Thyroid gland (tissue), 4 donors: Measurements from ENCODE around the gene ATPAF1.

ENCODE experiments used
- CTCF ChIP-seq, 6 experiments: fragments of 200-600 bp in 3 of 6; fragments of 450-650 bp in 3 of 6; sonication (generic) in 3 of 6; IDR thresholded peaks; one replicate each; pipeline ENCODE4 v1.5.1; 2016 to 2019; ENCODE audit warnings: antibody characterized with exemption in 6 of 6, mild to moderate bottlenecking in 2 of 6, inconsistent platforms in 1 of 6, moderate library complexity in 1 of 6
- POLR2A ChIP-seq, 2 donors: fragments of 450-650 bp; IDR thresholded peaks; one replicate each; pipeline ENCODE4 v1.6.1; 2017; ENCODE audit warnings: antibody characterized with exemption in 2 of 2, mild to moderate bottlenecking in 2 of 2, moderate library complexity in 1 of 2

- TF ChIP-seq CTCF (IDR thresholded peaks at IDR 0.05): no peak
- TF ChIP-seq POLR2A (IDR thresholded peaks at IDR 0.05): no peak
These were observed 46.2 kb downstream of the ATPAF1 start for GRCh38 chr1:46621930-46622329.
